Testis (tissue), 3 donors: ENCODE results near the gene ERAL1. TPM values are rescaled to one million over a fixed set of nuclear protein-coding genes. Genes with fewer than 3 reads are reported as not detected.
A peak's percentile ranks its signal among the peaks of the same experiment; 100 is the strongest.
"Not testable (repeated sequence)": the region's sequence is repeated elsewhere in the genome, so short reads cannot be mapped to it uniquely, and the experiment has no call there.

Experiments
- DNase-seq: peaks from one replicate; pipeline ENCODE4 v3.0.0-alpha.2; 2019
- H3K27ac ChIP-seq, 2 donors: fragments of 200-600 bp; sonication (generic); one replicate each; pipeline ENCODE4 v1.5.1; 2019
- H3K27me3 ChIP-seq: fragments of 200-600 bp; sonication (generic); one replicate; pipeline ENCODE4 v1.5.1; 2019
- H3K36me3 ChIP-seq: fragments of 200-600 bp; sonication (generic); one replicate; pipeline ENCODE4 v1.5.1; 2017; ENCODE audit warnings: low read depth; ENCODE audit errors: missing control alignments
- H3K4me1 ChIP-seq: fragments of 200-600 bp; sonication (generic); one replicate; pipeline ENCODE4 v1.5.1; 2019
- H3K4me3 ChIP-seq, 2 donors: fragments of 200-600 bp; sonication (generic); one replicate each; pipeline ENCODE4 v1.5.1; 2017 to 2019
- H3K9me3 ChIP-seq: fragments of 200-600 bp; sonication (generic); one replicate; pipeline ENCODE4 v1.5.1; 2017
- CTCF ChIP-seq, 3 experiments: fragments of 450-650 bp in 2 of 3; fragments of 200-600 bp in 1 of 3; sonication (generic) in 1 of 3; IDR thresholded peaks; one replicate each; pipeline ENCODE4 v1.5.1; 2016 to 2019; ENCODE audit warnings: antibody characterized with exemption in 3 of 3, mild to moderate bottlenecking in 2 of 3, moderate library complexity in 1 of 3
- POLR2A ChIP-seq: fragments of 450-650 bp; IDR thresholded peaks from one replicate; pipeline ENCODE4 v1.6.1; 2017; ENCODE audit warnings: antibody characterized with exemption, mild to moderate bottlenecking, moderate library complexity
- WGBS, 2 donors: methylation state at CpG; one replicate each; pipeline ENCODE4 v1.1.5; 2018; 5-methylcytosine and 5-hydroxymethylcytosine counted together
- intact Hi-C: fragments of 100-400 bp; cut with DNase I; formaldehyde crosslinking; loops from one replicate; pipeline ENCODE4 v1.15.1; 2023; ENCODE audit warnings: low total_unique reads
- polyA plus RNA-seq: library from polyadenylated mRNA; stranded (reverse); fragments of 350-450 nt; fragmentation: Illumina TruSeq; extraction: RNeasy Lipid Tissue Mini Kit (QIAGEN cat#74804); gene quantifications from one replicate; pipeline ENCODE4 v1.2.3, GENCODE V29; 2014; ENCODE audit warnings: low read depth, low replicate concordance; ENCODE audit not compliant: insufficient read depth
- total RNA-seq, 2 donors: library from RNA; depleted of rRNA; stranded (reverse); fragments of >200 nt; gene quantifications; one replicate each; pipeline ENCODE4 v1.2.3, GENCODE V29; 2016

Gene ERAL1
- total and polyA plus RNA-seq, 3 donors from 2014 or later, result 54.8 to 75.2 (median 61.1) TPM

DNA sequence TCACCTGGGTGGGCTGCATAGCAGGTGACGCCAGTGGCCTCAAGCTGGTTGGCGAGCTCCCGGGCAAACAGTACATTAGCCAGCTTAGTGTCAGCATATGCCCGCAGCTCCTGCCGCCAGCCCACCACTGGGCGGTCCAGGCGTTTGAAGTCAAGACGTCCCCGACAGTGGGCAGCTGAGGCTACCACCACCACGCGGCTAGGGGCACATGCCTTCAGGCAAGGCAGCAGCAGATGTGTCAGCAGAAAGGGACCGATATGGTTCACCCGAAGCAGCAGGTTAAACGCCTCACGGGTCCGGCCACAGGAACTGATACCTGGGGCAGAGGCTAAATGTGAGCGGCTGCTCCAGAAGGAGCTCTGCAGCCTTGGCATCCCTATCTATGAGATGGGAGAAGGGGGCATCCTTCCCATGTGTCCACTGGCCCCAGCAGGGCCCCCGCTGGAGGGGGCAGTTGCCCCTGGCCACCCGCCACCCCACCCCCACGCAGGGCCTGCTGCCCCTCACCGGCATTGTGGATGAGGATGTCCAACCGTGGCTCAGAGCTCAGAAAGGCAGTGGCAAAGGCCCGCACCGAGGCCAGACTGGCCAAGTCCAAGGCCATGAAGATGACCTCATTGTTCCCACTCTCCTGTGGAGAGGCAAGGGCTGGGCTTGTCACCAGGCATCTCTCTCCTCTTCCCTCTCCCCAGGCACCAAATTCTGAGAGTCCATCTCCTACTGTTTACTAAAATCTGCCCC lies 46.3 kb downstream of the ERAL1 start:
- no peaks in the 10 kb centered on the region for H3K9me3 ChIP-seq
- TF ChIP-seq CTCF (IDR thresholded peaks at IDR 0.05), result no peak
- TF ChIP-seq POLR2A, result no peak
- H3K36me3 ChIP-seq, result no peaks in the 10 kb centered on the region
- DNase-seq, result no peak
- intact Hi-C loops, result no loop called here
- H3K27me3 ChIP-seq, result no peaks in the 10 kb centered on the region
- no peak overlapping the region for H3K27ac ChIP-seq
- H3K4me1 ChIP-seq, result peaks cover 23% of the 10 kb centered on the region
- 87 to 91% methylated on average over 14 to 24 of the region's 24 CpGs for WGBS, 2 donors
- no peak overlapping the region for H3K4me3 ChIP-seq

- no peaks in the 10 kb centered on the region for H3K27me3 ChIP-seq
- no peaks in the 10 kb centered on the region for H3K9me3 ChIP-seq
- H3K4me1 ChIP-seq, result peaks cover 19% of the 10 kb centered on the region
- intact Hi-C loops, result no loop called here
- 3 to 6% methylated on average over 25 to 61 of the region's 62 CpGs for WGBS, 2 donors
- H3K36me3 ChIP-seq, result no peaks in the 10 kb centered on the region
- peak; percentile 61 for DNase-seq
- peak overlapping the region in 1 of 2 donors; percentile 79 for H3K27ac ChIP-seq
- peak overlapping the region; percentile 60 to 64 for H3K4me3 ChIP-seq
- TF ChIP-seq POLR2A (no peak), CTCF (IDR thresholded peaks at IDR 0.05) (no peak)
Measured at GRCh38 chr17:28901866-28902818, 47.3 kb downstream of the ERAL1 start.

GRCh38 chr17:28902819-28903545 lies 48.2 kb downstream of the ERAL1 start, which contains the start of gene DHRS13:
Gene DHRS13 (minus strand): TSS chr17:28903079. CDS start chr17:28902944, 135 bp downstream.
- Histone ChIP-seq H3K9me3 (no peaks in the 10 kb centered on the region), H3K27ac (peak within 1 kb of the TSS in 1 of 2 donors; percentile 79), H3K27me3 (no peaks in the 10 kb centered on the region), H3K36me3 (no peaks in the 10 kb centered on the region), H3K4me3 (peak within 1 kb of the TSS; percentile 60 to 64), H3K4me1 (peaks cover 24% of the 10 kb centered on the region)
- TF ChIP-seq POLR2A, result no peak
- TF ChIP-seq CTCF (IDR thresholded peaks at IDR 0.05), result peak; percentile 80 to 91 (median 81)
- intact Hi-C loops, result no loop called here
- WGBS, 2 donors, result 0 to 1% methylated on average over 1 to 52 of the region's 55 CpGs
- DNase-seq, result peak; percentile 87

GRCh38 chr17:28903546-28903841 lies 48.7 kb downstream of the ERAL1 start:
- H3K4me3 ChIP-seq, H3K9me3 ChIP-seq, H3K27me3 ChIP-seq, H3K36me3 ChIP-seq, intact Hi-C loops, H3K27ac ChIP-seq, DNase-seq: not testable (repeated sequence)
- WGBS, 2 donors, result 58 to 70% methylated on average over 5 of the region's 5 CpGs
- peaks cover 26% of the 10 kb centered on the region for H3K4me1 ChIP-seq

DNA sequence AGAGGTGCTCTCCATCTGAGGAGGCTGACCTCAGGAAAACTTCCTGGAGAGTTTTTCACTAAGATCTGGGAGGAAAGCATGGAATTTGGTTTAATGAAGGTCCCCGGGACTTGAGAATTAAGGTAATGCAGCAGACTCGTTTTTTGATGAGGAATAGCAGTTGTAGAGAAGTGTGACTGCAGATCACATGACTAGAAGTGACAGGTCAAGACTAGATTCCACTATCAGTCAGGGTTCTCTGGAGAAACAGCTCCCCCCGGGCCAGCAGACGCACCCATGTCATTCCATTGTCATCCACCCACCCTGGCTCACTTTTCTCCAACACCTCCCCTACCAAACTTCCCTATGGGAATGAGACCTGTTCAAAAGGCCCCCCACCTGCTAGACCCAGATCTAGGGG lies 50.0 kb downstream of the ERAL1 start:
- Histone ChIP-seq H3K9me3 (no peaks in the 10 kb centered on the region), H3K27me3 (no peaks in the 10 kb centered on the region), H3K27ac (no peak overlapping the region), H3K4me3 (no peak overlapping the region), H3K4me1 (peaks cover 28% of the 10 kb centered on the region), H3K36me3 (no peaks in the 10 kb centered on the region)
- intact Hi-C loops, result no loop called here
- WGBS, 2 donors, result 61 to 68% methylated on average over 4 of the region's 4 CpGs
- TF ChIP-seq CTCF (IDR thresholded peaks at IDR 0.05) (no peak), POLR2A (no peak)
- no peak for DNase-seq
